ENCODE measurements around the gene OPN3. TPM values are rescaled to one million over a fixed set of nuclear protein-coding genes. Genes with fewer than 3 reads are reported as not detected.
"Not testable (repeated sequence)": the region's sequence is repeated elsewhere in the genome, so short reads cannot be mapped to it uniquely, and the experiment has no call there.

The OPN3 gene
- total RNA-seq, 6 donors from 2014 or later = 11.5 to 63.4 (median 30.2) TPM

GRCh38 chr1:241674805-241675384, 34.7 kb upstream of the OPN3 start:
- Histone ChIP-seq H3K9me3 (no peaks in the 10 kb centered on the region), H3K27me3 (no peaks in the 10 kb centered on the region), H3K4me3 (no peak overlapping the region), H3K27ac (no peak overlapping the region), H3K36me3 (no peaks in the 10 kb centered on the region), H3K4me1 (no peaks in the 10 kb centered on the region)
- DNase-seq (no peak), ATAC-seq (ENCODE audit: low FRiP score in 2 of 2) (no peak)
- TF ChIP-seq POLR2A (IDR thresholded peaks at IDR 0.05) (no peak), CTCF (IDR thresholded peaks at IDR 0.05) (no peak), EP300 (IDR thresholded peaks at IDR 0.05) (no peak), POLR2AphosphoS5 (IDR thresholded peaks at IDR 0.05) (no peak)
- 97 to 100% methylated on average over 1 of the region's 1 CpG for WGBS, 2 donors

- no peak overlapping the region for H3K4me3 ChIP-seq
- ATAC-seq (ENCODE audit: low FRiP score in 2 of 2) (no peak), DNase-seq (no peak)
- H3K27me3 ChIP-seq = no peaks in the 10 kb centered on the region
- H3K9me3 ChIP-seq = no peaks in the 10 kb centered on the region
- no peak overlapping the region for H3K27ac ChIP-seq
- H3K36me3 ChIP-seq = no peaks in the 10 kb centered on the region
- WGBS, 2 donors = 88 to 89% methylated on average over 1 of the region's 1 CpG
- no peak for TF ChIP-seq POLR2A (IDR thresholded peaks at IDR 0.05)
- no peak for TF ChIP-seq EP300 (IDR thresholded peaks at IDR 0.05)
- no peak for TF ChIP-seq POLR2AphosphoS5 (IDR thresholded peaks at IDR 0.05)
- TF ChIP-seq CTCF (IDR thresholded peaks at IDR 0.05) = no peak
- no peaks in the 10 kb centered on the region for H3K4me1 ChIP-seq
Measured at GRCh38 chr1:241672301-241672700, 32.1 kb upstream of the OPN3 start.

GRCh38 chr1:241666419-241666818, 26.2 kb upstream of the OPN3 start:
- Histone ChIP-seq H3K9me3 (no peaks in the 10 kb centered on the region), H3K27me3 (no peaks in the 10 kb centered on the region), H3K27ac (no peak overlapping the region), H3K36me3 (no peaks in the 10 kb centered on the region), H3K4me1 (no peaks in the 10 kb centered on the region), H3K4me3 (no peak overlapping the region)
- DNase-seq = no peak
- WGBS, 2 donors = 89 to 90% methylated on average over 3 of the region's 3 CpGs
- no peak for ATAC-seq (ENCODE audit: low FRiP score in 2 of 2)
- TF ChIP-seq POLR2AphosphoS5 (IDR thresholded peaks at IDR 0.05) (no peak), CTCF (IDR thresholded peaks at IDR 0.05) (no peak), EP300 (IDR thresholded peaks at IDR 0.05) (no peak), POLR2A (IDR thresholded peaks at IDR 0.05) (no peak)

- H3K4me1 ChIP-seq = no peaks in the 10 kb centered on the region
- H3K27ac ChIP-seq = no peak overlapping the region
- H3K27me3 ChIP-seq = no peaks in the 10 kb centered on the region
- DNase-seq = no peak
- TF ChIP-seq POLR2AphosphoS5 (IDR thresholded peaks at IDR 0.05) (no peak), EP300 (IDR thresholded peaks at IDR 0.05) (no peak), POLR2A (IDR thresholded peaks at IDR 0.05) (no peak), CTCF (IDR thresholded peaks at IDR 0.05) (no peak)
- no peaks in the 10 kb centered on the region for H3K9me3 ChIP-seq
- no peaks in the 10 kb centered on the region for H3K36me3 ChIP-seq
- 88 to 90% methylated on average over 5 of the region's 5 CpGs for WGBS, 2 donors
- no peak overlapping the region for H3K4me3 ChIP-seq
- ATAC-seq (ENCODE audit: low FRiP score in 2 of 2) = no peak
Measured at GRCh38 chr1:241660424-241660972, 20.3 kb upstream of the OPN3 start.

GRCh38 chr1:241659016-241659415, 18.8 kb upstream of the OPN3 start:
- not testable (repeated sequence) for DNase-seq; H3K4me3 ChIP-seq; H3K4me1 ChIP-seq; ATAC-seq (ENCODE audit: low FRiP score in 2 of 2); H3K27me3 ChIP-seq; H3K27ac ChIP-seq; H3K36me3 ChIP-seq; H3K9me3 ChIP-seq
- whole genome bisulfite sequencing, 2 donors = 98 to 100% methylated on average over 2 of the region's 2 CpGs

Data from upper lobe of left lung (tissue), 6 donors.